Ovary (tissue), 9 donors: ENCODE measurements around the gene KRTAP5-11. TPM values are rescaled to one million over a fixed set of nuclear protein-coding genes. Genes with fewer than 3 reads are reported as not detected.
"Not testable (repeated sequence)": the region's sequence is repeated elsewhere in the genome, so short reads cannot be mapped to it uniquely, and the experiment has no call there.

ENCODE experiments used
- DNase-seq, 5 donors: peaks; one replicate each; pipeline ENCODE4 v3.0.0-alpha.2; 2019 to 2020
- H3K27ac ChIP-seq, 2 donors: fragments of 200-600 bp; one replicate each; pipeline versions ENCODE4 v1.5.1 to v1.8.0; 2019 to 2022
- H3K27me3 ChIP-seq: fragments of 200-600 bp; one replicate; pipeline ENCODE4 v1.8.0; 2022
- H3K36me3 ChIP-seq: fragments of 200-600 bp; sonication (generic); one replicate; pipeline ENCODE4 v1.5.1; 2019
- H3K4me1 ChIP-seq: one replicate; pipeline ENCODE4 v1.8.1; 2013; ENCODE audit warnings: mild to moderate bottlenecking, moderate library complexity; ENCODE audit not compliant: insufficient read depth
- H3K4me3 ChIP-seq: fragments of 200-600 bp; sonication (generic); one replicate; pipeline ENCODE4 v1.5.1; 2017
- H3K9me3 ChIP-seq, 2 donors: fragments of 200-600 bp in 1 of 2; sonication (generic) in 1 of 2; one replicate each; pipeline versions ENCODE4 v1.5.1 to v1.8.1; 2013 to 2019; ENCODE audit warnings: mild to moderate bottlenecking in 1 of 2, moderate library complexity in 1 of 2
- CTCF ChIP-seq, 3 donors: fragments of 450-650 bp in 2 of 3; fragments of 200-600 bp in 1 of 3; IDR thresholded peaks; one replicate each; pipeline versions ENCODE4 v1.5.1 to v1.8.0; 2016 to 2022; ENCODE audit warnings: antibody characterized with exemption in 3 of 3, mild to moderate bottlenecking in 1 of 3
- EP300 ChIP-seq: sonication (generic); formaldehyde crosslinking; IDR thresholded peaks from one replicate; pipeline ENCODE4 v1.6.1; 2017; ENCODE audit warnings: antibody characterized with exemption
- POLR2A ChIP-seq: fragments of 450-650 bp; IDR thresholded peaks from one replicate; pipeline ENCODE4 v1.6.1; 2017; ENCODE audit warnings: antibody characterized with exemption, mild to moderate bottlenecking, moderate library complexity
- WGBS, 3 donors: extraction: QIAGEN DNeasy Blood & Tissue Kit in 1 of 3; methylation state at CpG; one replicate each; pipeline versions ENCODE4 v1.1.5 to v1.1.7; 2013 to 2017; 5-methylcytosine and 5-hydroxymethylcytosine counted together
- intact Hi-C, 4 donors: fragments of 100-400 bp; cut with DNase I; formaldehyde crosslinking; loops; one replicate each; pipeline versions ENCODE4 v1.11.0 to v1.15.1; 2022 to 2023
- polyA plus RNA-seq, 2 donors: library from polyadenylated mRNA; stranded (reverse); fragments of 200-250 nt in 1 of 2; fragments of 350-450 nt in 1 of 2; fragmentation: Illumina TruSeq in 1 of 2; extraction: RNeasy Lipid Tissue Mini Kit (QIAGEN cat#74804) in 1 of 2; gene quantifications; one replicate each; pipeline ENCODE4 v1.2.3, GENCODE V29; 2013 to 2014
- total RNA-seq, 7 donors: library from RNA; depleted of rRNA in 2 of 7; stranded (reverse); fragments of >200 nt in 2 of 7; fragmentation: NEBNext Ultra II Directional in 3 of 7; extraction: Animal tissue kit (Norgen Biotek cat#: 25700) in 3 of 7; gene quantifications; one replicate each; pipeline versions ENCODE4 v1.1.0 to v1.2.4, GENCODE V29; 2016 to 2023
- donor health status: DM: no; HTN: no; CAD: no; lungs with moderate emphysema.
- donor health status: DM: no; HTN: no; CAD: no.
- donor health status: Bipolar disorder and iron deficiency.
- donor health status: DM: yes; HTN: yes; CAD: no.
- donor health status: DM: no; HTN: no; CAD: no.
- donor health status: DM: yes; HTN: yes; CAD: no.

The KRTAP5-11 gene
- total and polyA plus RNA-seq, 9 donors, result not detected

- no peak overlapping the region for H3K4me3 ChIP-seq
- 15 to 28% (median 20%) methylated on average over 8 of the region's 8 CpGs for WGBS, 3 donors
- H3K36me3 ChIP-seq, result no peaks in the 10 kb centered on the region
- DNase-seq, result no peak
- no peaks in the 10 kb centered on the region for H3K27me3 ChIP-seq
- no peak overlapping the region for H3K27ac ChIP-seq
- intact Hi-C loops, result no loop called here
- H3K9me3 ChIP-seq, result no peaks in the 10 kb centered on the region
- no peaks in the 10 kb centered on the region for H3K4me1 ChIP-seq
- TF ChIP-seq EP300 (no peak), POLR2A (no peak), CTCF (IDR thresholded peaks at IDR 0.05) (no peak)
Observed at GRCh38 chr11:71568704-71569349, 13.8 kb downstream of the KRTAP5-11 start.

- H3K4me1 ChIP-seq, H3K9me3 ChIP-seq, H3K27me3 ChIP-seq, H3K27ac ChIP-seq, H3K36me3 ChIP-seq, DNase-seq, intact Hi-C loops, H3K4me3 ChIP-seq: not testable (repeated sequence)
- 42 to 77% (median 63%) methylated on average over 7 to 8 of the region's 8 CpGs for WGBS, 3 donors
Observed at GRCh38 chr11:71567633-71568032, 15.0 kb downstream of the KRTAP5-11 start.

- H3K36me3 ChIP-seq, H3K27ac ChIP-seq, DNase-seq, H3K27me3 ChIP-seq, H3K4me1 ChIP-seq, H3K9me3 ChIP-seq, intact Hi-C loops, H3K4me3 ChIP-seq: not testable (repeated sequence)
- WGBS, 3 donors, result 45 to 55% (median 45%) methylated on average over 17 to 21 of the region's 21 CpGs
Observed at GRCh38 chr11:71566626-71567599, 15.8 kb downstream of the KRTAP5-11 start.

GRCh38 chr11:71566081-71566620 lies 16.5 kb downstream of the KRTAP5-11 start:
- no peak overlapping the region for H3K27ac ChIP-seq
- WGBS, 3 donors, result 45 to 67% (median 60%) methylated on average over 9 to 10 of the region's 10 CpGs
- no peaks in the 10 kb centered on the region for H3K36me3 ChIP-seq
- no peaks in the 10 kb centered on the region for H3K27me3 ChIP-seq
- no peaks in the 10 kb centered on the region for H3K4me1 ChIP-seq
- no peaks in the 10 kb centered on the region for H3K9me3 ChIP-seq
- DNase-seq, result no peak
- TF ChIP-seq CTCF (IDR thresholded peaks at IDR 0.05), result no peak
- TF ChIP-seq POLR2A, result no peak
- TF ChIP-seq EP300, result no peak
- intact Hi-C loops, result no loop called here
- no peak overlapping the region for H3K4me3 ChIP-seq

- H3K4me3 ChIP-seq, result no peak within 1 kb of the TSS
- H3K9me3 ChIP-seq, result no peaks in the 10 kb centered on the region
- no peak for DNase-seq
- H3K27ac ChIP-seq, result no peak within 1 kb of the TSS
- intact Hi-C loops, result no loop called here
- no peaks in the 10 kb centered on the region for H3K36me3 ChIP-seq
- no peaks in the 10 kb centered on the region for H3K27me3 ChIP-seq
- no peaks in the 10 kb centered on the region for H3K4me1 ChIP-seq
- WGBS, 3 donors, result 31 to 38% (median 32%) methylated on average over 2 to 5 of the region's 5 CpGs
- TF ChIP-seq POLR2A (no peak), EP300 (no peak), CTCF (IDR thresholded peaks at IDR 0.05) (no peak)
Observed at GRCh38 chr11:71565263-71565662, 17.4 kb downstream of the KRTAP5-11 start, which contains the start of gene KRTAP5-10. TSS of gene KRTAP5-10 (plus strand) at chr11:71565563. CDS start at chr11:71565588, 25 bp downstream.
